Loucy (cell line): Measurements from ENCODE around the gene CTSK.

Source experiments
- H2AFZ ChIP-seq: fragments of 200-600 bp; sonication (generic); 2 replicates; pipeline ENCODE4 v1.6.0; 2016; ENCODE audit warnings: antibody characterized with exemption, mild to moderate bottlenecking, low read length, moderate library complexity
- H3F3A ChIP-seq: fragments of 200-600 bp; 2 replicates; pipeline ENCODE4 v1.6.0; 2016; ENCODE audit warnings: antibody characterized with exemption, low read depth, mild to moderate bottlenecking
- H3K27me3 ChIP-seq: fragments of 200-600 bp; sonication (generic); 2 replicates; pipeline ENCODE4 v1.6.1; 2014; ENCODE audit warnings: low read length, mild to moderate bottlenecking; ENCODE audit not compliant: insufficient read depth, poor library complexity, severe bottlenecking
- H3K36me3 ChIP-seq: fragments of 200-600 bp; sonication (generic); 2 replicates; pipeline ENCODE4 v1.6.1; 2016; ENCODE audit warnings: low read length; ENCODE audit not compliant: insufficient read depth
- H3K4me1 ChIP-seq: fragments of 200-600 bp; sonication (generic); 2 replicates; pipeline ENCODE4 v1.5.1; 2014; ENCODE audit warnings: low read length, mild to moderate bottlenecking; ENCODE audit not compliant: insufficient read depth, poor library complexity, severe bottlenecking
- H3K4me2 ChIP-seq: fragments of 200-600 bp; sonication (generic); 2 replicates; pipeline ENCODE4 v1.6.0; 2014; ENCODE audit warnings: antibody characterized with exemption, low read length, low read depth, mild to moderate bottlenecking; ENCODE audit not compliant: poor library complexity, severe bottlenecking
- H3K4me3 ChIP-seq: fragments of 200-600 bp; sonication (generic); 2 replicates; pipeline ENCODE4 v1.5.1; 2014; ENCODE audit warnings: low read length, mild to moderate bottlenecking, mixed read lengths; ENCODE audit not compliant: poor library complexity, severe bottlenecking
- H3K79me2 ChIP-seq: fragments of 200-600 bp; sonication (generic); 2 replicates; pipeline ENCODE4 v1.6.1; 2014; ENCODE audit warnings: low read length; ENCODE audit not compliant: insufficient read depth
- H3K9ac ChIP-seq: fragments of 200-600 bp; sonication (generic); 2 replicates; pipeline ENCODE4 v1.6.0; 2014; ENCODE audit warnings: mild to moderate bottlenecking, low read depth, low read length, moderate library complexity; ENCODE audit not compliant: poor library complexity, severe bottlenecking
- H3K9me2 ChIP-seq: fragments of 200-600 bp; sonication (generic); replicated peaks from 2 replicates; pipeline ENCODE4 v1.6.1; 2016; ENCODE audit warnings: low read depth, low read length, mixed read lengths
- H3K9me3 ChIP-seq: fragments of 200-600 bp; sonication (generic); 2 replicates; pipeline ENCODE4 v1.6.1; 2014; ENCODE audit warnings: mild to moderate bottlenecking, antibody characterized with exemption, low read length, low read depth; ENCODE audit not compliant: insufficient read depth
- H4K20me1 ChIP-seq: fragments of 200-600 bp; sonication (generic); 2 replicates; pipeline ENCODE4 v1.6.0; 2014; ENCODE audit warnings: antibody characterized with exemption, low read length, mild to moderate bottlenecking; ENCODE audit not compliant: insufficient read depth, poor library complexity, severe bottlenecking
- EZH2phosphoT487 ChIP-seq: fragments of 200-600 bp; IDR thresholded peaks from 2 replicates; pipeline ENCODE4 v1.6.1; 2018; ENCODE audit warnings: antibody characterized with exemption, mild to moderate bottlenecking, moderate library complexity, borderline replicate concordance
- TF ChIP-seq, protein P1 (sequence below): fragments of 200-600 bp; sonication (generic); conservative IDR thresholded peaks from 2 replicates; pipeline ENCODE4 v1.5.1; 2014; ENCODE audit warnings: mild to moderate bottlenecking, antibody characterized with exemption, low read length

Gene CTSK

DNA sequence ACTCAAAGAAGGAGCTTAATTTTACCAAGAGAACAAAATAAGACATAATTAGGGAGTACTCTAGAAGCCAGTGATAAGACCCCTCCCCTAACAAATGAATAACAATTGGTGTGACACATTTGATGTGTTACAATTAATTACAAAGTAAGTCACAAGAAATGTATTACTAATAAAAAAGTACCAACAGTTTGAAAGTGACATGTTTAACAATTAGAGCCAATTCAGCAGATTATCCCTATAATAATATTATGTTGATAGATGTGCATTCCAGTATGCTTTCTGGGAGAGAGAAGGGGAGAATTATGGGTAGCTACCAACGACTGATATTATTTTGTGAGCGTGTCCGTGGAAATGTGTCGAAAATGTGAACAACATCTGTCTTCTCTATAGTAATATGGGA lies 19.1 kb downstream of the CTSK start:
- no peaks in the 10 kb centered on the region for H3K9me2 ChIP-seq
- H4K20me1 ChIP-seq, result no peaks in the 10 kb centered on the region
- H3K4me1 ChIP-seq, result no peaks in the 10 kb centered on the region
- no peaks in the 10 kb centered on the region for H3K79me2 ChIP-seq
- H3K4me2 ChIP-seq, result no peak overlapping the region
- no peaks in the 10 kb centered on the region for H3K36me3 ChIP-seq
- H3F3A ChIP-seq, result no peaks in the 10 kb centered on the region
- H3K9me3 ChIP-seq, result no peaks in the 10 kb centered on the region
- no peak overlapping the region for H3K4me3 ChIP-seq
- H2AFZ ChIP-seq, result no peak overlapping the region
- H3K9ac ChIP-seq, result no peak overlapping the region
- H3K27me3 ChIP-seq, result no peaks in the 10 kb centered on the region
- TF ChIP-seq, protein P1, sequence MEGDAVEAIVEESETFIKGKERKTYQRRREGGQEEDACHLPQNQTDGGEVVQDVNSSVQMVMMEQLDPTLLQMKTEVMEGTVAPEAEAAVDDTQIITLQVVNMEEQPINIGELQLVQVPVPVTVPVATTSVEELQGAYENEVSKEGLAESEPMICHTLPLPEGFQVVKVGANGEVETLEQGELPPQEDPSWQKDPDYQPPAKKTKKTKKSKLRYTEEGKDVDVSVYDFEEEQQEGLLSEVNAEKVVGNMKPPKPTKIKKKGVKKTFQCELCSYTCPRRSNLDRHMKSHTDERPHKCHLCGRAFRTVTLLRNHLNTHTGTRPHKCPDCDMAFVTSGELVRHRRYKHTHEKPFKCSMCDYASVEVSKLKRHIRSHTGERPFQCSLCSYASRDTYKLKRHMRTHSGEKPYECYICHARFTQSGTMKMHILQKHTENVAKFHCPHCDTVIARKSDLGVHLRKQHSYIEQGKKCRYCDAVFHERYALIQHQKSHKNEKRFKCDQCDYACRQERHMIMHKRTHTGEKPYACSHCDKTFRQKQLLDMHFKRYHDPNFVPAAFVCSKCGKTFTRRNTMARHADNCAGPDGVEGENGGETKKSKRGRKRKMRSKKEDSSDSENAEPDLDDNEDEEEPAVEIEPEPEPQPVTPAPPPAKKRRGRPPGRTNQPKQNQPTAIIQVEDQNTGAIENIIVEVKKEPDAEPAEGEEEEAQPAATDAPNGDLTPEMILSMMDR, result no peak
- TF ChIP-seq EZH2phosphoT487, result no peak

DNA sequence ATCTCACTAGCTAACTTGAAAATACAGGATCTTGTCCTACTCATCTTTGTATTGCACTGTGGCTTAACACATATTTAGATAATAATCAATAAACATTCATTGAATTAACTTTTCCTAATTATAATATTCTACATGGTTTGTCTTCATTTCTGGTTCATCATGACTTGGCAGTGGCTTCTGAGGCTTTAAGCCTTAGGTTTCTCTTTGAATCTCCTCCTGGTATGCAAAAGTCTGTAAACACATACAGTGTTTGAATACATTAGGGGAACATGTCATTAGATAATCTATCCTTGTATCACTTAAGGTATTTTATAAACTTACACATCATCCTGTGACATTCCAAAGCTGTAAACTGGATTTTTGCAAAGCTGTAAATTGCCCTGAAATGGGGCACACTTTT lies 20.6 kb downstream of the CTSK start:
- H3K27me3 ChIP-seq, result no peaks in the 10 kb centered on the region
- no peak overlapping the region for H2AFZ ChIP-seq
- no peaks in the 10 kb centered on the region for H3F3A ChIP-seq
- no peaks in the 10 kb centered on the region for H3K9me3 ChIP-seq
- no peaks in the 10 kb centered on the region for H3K36me3 ChIP-seq
- no peaks in the 10 kb centered on the region for H3K9me2 ChIP-seq
- H3K79me2 ChIP-seq, result no peaks in the 10 kb centered on the region
- H3K4me2 ChIP-seq, result no peak overlapping the region
- H3K9ac ChIP-seq, result no peak overlapping the region
- no peak for TF ChIP-seq EZH2phosphoT487
- H4K20me1 ChIP-seq, result no peaks in the 10 kb centered on the region
- H3K4me1 ChIP-seq, result no peaks in the 10 kb centered on the region
- no peak overlapping the region for H3K4me3 ChIP-seq

DNA sequence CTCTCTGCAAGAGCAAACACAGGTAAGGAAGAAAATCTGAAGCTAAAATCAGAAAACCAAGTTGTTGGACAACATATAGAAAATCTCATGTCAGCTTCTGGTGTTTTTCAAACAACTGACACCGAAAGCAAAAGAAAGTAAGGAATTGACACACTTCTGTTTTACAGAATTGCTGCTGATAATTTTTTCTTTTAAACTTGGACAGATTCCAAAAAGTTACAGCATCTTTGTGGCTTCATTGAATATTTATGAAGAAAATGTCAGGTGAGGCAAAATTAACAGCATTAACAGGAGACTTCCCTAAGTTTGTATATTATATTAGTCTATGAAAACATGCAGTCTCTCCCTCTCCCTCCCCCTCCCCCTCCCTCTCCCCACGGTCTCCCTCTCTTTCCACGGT lies 27.6 kb downstream of the CTSK start:
- Histone ChIP-seq H3K4me1 (peaks cover 6% of the 10 kb centered on the region), H3K79me2 (no peaks in the 10 kb centered on the region), H3F3A (no peaks in the 10 kb centered on the region), H4K20me1 (no peaks in the 10 kb centered on the region), H3K9me3 (no peaks in the 10 kb centered on the region), H2AFZ (no peak overlapping the region), H3K36me3 (no peaks in the 10 kb centered on the region), H3K9ac (no peak overlapping the region), H3K9me2 (no peaks in the 10 kb centered on the region), H3K27me3 (no peaks in the 10 kb centered on the region), H3K4me3 (no peak overlapping the region), H3K4me2 (no peak overlapping the region)
- TF ChIP-seq, protein P1, result no peak
- no peak for TF ChIP-seq EZH2phosphoT487

DNA sequence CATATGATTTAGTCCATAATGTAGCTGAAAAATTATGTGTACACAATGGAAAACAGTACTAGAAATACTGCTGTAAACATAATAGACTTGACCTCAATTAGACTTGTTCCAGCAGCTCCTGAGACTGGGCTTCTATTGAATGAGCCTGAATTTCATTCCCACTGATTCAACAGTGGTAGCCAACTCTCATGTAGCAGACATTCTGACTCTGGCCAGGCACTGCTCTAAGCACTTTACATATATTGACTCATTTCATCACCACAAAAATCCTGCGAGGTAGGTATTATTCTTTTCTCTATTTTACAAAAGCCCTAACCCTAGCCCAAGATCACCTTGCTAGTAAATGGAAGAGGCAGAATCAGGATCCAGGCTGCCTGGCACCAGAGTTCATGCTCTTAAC lies 29.7 kb downstream of the CTSK start:
- TF ChIP-seq, protein P1, result no peak
- no peak for TF ChIP-seq EZH2phosphoT487
- Histone ChIP-seq H3K9me3 (no peaks in the 10 kb centered on the region), H3K9ac (no peak overlapping the region), H3K4me1 (peaks cover 6% of the 10 kb centered on the region), H3K9me2 (no peaks in the 10 kb centered on the region), H2AFZ (no peak overlapping the region), H3K27me3 (no peaks in the 10 kb centered on the region), H3K36me3 (no peaks in the 10 kb centered on the region), H3K79me2 (no peaks in the 10 kb centered on the region), H3K4me2 (no peak overlapping the region), H3F3A (no peaks in the 10 kb centered on the region), H3K4me3 (no peak overlapping the region), H4K20me1 (no peaks in the 10 kb centered on the region)
